ENCODE data around the gene TRPM6.
A peak's percentile ranks its signal among the peaks of the same experiment; 100 is the strongest.

TRPM6 gene

GRCh38 chr9:74821636-74822035 is 66.1 kb downstream of the TRPM6 start:
- Mint-ChIP-seq H3K4me3 (no peak overlapping the region), H3K4me1 (ENCODE audit: low read depth) (no peaks in the 10 kb centered on the region), H3K9me3 (no peaks in the 10 kb centered on the region), H3K27ac (no peak overlapping the region), H3K36me3 (ENCODE audit: low read depth) (no peaks in the 10 kb centered on the region), H3K27me3 (peaks cover 11% of the 10 kb centered on the region)
- no peak for DNase-seq

DNA sequence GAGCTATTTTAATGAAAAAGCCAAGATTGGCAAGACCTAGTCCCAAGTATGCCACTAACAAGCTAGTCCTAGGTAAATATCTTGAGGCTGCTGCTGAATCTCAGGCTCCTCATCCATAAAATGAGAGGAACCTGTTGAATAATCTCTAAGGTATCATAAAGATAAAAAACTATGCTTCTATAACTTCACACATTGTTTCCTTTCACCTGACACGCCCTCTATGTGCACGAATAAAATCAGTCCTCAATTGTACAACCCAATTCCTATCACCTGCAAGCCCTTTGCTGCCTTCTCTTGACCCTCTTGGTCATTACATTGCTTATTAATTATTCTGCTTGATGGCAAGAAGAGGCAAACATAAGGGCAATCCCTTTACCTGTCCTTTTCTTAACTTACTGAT is 69.9 kb downstream of the TRPM6 start:
- no peaks in the 10 kb centered on the region for H3K4me1 Mint-ChIP-seq (ENCODE audit: low read depth)
- H3K27ac Mint-ChIP-seq = no peak overlapping the region
- no peaks in the 10 kb centered on the region for H3K9me3 Mint-ChIP-seq
- H3K4me3 Mint-ChIP-seq = no peak overlapping the region
- H3K36me3 Mint-ChIP-seq (ENCODE audit: low read depth) = no peaks in the 10 kb centered on the region
- peaks cover 21% of the 10 kb centered on the region for H3K27me3 Mint-ChIP-seq
- DNase-seq = no peak

- H3K27me3 Mint-ChIP-seq = peaks cover 21% of the 10 kb centered on the region
- no peak overlapping the region for H3K4me3 Mint-ChIP-seq
- H3K4me1 Mint-ChIP-seq (ENCODE audit: low read depth) = no peaks in the 10 kb centered on the region
- no peaks in the 10 kb centered on the region for H3K36me3 Mint-ChIP-seq (ENCODE audit: low read depth)
- no peak for DNase-seq
- no peaks in the 10 kb centered on the region for H3K9me3 Mint-ChIP-seq
- H3K27ac Mint-ChIP-seq = no peak overlapping the region
Observed at GRCh38 chr9:74817281-74817810, 70.4 kb downstream of the TRPM6 start.

- DNase-seq = no peak
- Mint-ChIP-seq H3K27ac (no peak overlapping the region), H3K4me3 (no peak overlapping the region), H3K9me3 (no peaks in the 10 kb centered on the region), H3K36me3 (ENCODE audit: low read depth) (no peaks in the 10 kb centered on the region), H3K4me1 (ENCODE audit: low read depth) (no peaks in the 10 kb centered on the region), H3K27me3 (peaks cover 22% of the 10 kb centered on the region)
Observed at GRCh38 chr9:74810200-74810599, 77.5 kb downstream of the TRPM6 start.

DNA sequence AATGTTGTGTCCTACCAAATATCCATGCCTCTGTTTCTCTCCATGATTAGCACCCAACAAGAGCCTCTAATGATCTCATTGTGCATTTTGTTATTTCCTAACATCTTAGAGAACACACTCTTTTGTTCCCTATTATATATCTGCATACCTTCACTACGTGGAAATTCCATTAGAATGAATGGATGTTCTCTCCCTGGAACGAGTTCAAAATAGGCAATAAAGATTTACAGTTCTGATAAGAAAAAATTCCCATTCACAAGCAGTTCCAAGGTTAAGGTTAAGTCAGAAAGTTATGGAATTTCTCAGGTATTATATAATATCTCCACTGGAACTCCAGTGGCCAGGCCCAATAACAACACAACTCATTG is 83.7 kb downstream of the TRPM6 start:
- H3K4me1 Mint-ChIP-seq (ENCODE audit: low read depth) = no peaks in the 10 kb centered on the region
- H3K9me3 Mint-ChIP-seq = no peaks in the 10 kb centered on the region
- no peak overlapping the region for H3K27ac Mint-ChIP-seq
- H3K4me3 Mint-ChIP-seq = no peak overlapping the region
- H3K27me3 Mint-ChIP-seq = peaks cover 28% of the 10 kb centered on the region
- no peaks in the 10 kb centered on the region for H3K36me3 Mint-ChIP-seq (ENCODE audit: low read depth)
- DNase-seq = no peak

DNA sequence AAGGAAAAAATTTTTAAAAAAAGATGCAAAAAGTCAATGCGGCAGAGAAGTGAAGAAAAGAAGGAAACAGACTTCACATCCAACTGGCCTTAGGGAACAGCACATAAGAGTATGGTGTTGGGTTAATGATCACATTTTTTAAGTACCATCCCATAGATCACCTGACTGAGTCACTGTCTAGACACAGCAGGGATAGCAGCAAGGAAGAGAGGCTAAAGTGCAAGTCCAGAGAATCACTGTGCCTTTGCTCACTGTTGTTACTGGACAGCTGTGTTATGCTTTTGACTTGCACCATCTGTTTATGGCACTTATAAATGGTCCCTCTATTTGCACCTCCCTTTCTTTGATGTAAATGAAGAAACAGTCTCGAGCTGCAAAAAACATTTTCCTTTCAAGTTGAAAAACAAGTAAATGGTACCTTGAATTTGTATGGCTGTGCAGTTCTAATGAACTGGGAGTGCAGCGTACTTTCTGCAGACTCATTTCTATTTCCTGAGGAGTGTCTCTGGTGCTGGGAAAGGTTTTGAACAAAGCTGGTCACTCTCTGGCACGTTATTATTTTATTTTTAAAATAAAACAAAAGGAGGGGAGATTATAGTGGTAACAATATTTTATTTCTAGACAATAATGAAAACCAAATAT is 84.2 kb downstream of the TRPM6 start:
- Mint-ChIP-seq H3K4me1 (ENCODE audit: low read depth) (no peaks in the 10 kb centered on the region), H3K9me3 (no peaks in the 10 kb centered on the region), H3K4me3 (no peak overlapping the region), H3K36me3 (ENCODE audit: low read depth) (no peaks in the 10 kb centered on the region), H3K27me3 (peaks cover 28% of the 10 kb centered on the region), H3K27ac (no peak overlapping the region)
- no peak for DNase-seq

DNA sequence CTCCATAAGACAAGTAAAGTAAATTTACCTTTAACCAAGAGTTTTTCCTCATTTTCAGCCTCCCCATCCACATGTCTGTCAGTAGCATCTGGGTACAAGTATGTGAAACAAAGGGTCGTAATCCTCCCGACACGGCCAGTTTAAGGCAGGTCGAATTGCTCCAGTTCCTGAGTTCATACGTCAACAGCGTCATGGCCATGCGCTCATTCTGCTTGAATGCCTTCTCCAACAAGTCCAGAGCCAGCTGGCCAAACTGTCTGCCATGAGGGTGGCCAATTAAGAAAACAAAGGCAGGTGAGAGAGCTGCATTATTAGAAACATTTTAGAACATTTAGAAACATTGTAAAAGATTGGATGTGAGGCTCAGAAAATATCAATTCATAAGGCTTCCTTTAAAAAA is 87.5 kb downstream of the TRPM6 start:
- DNase-seq = no peak
- peaks cover 16% of the 10 kb centered on the region for H3K27me3 Mint-ChIP-seq
- H3K36me3 Mint-ChIP-seq (ENCODE audit: low read depth) = no peaks in the 10 kb centered on the region
- no peaks in the 10 kb centered on the region for H3K4me1 Mint-ChIP-seq (ENCODE audit: low read depth)
- H3K4me3 Mint-ChIP-seq = no peak overlapping the region
- H3K9me3 Mint-ChIP-seq = no peaks in the 10 kb centered on the region
- H3K27ac Mint-ChIP-seq = no peak overlapping the region

- no peaks in the 10 kb centered on the region for H3K9me3 Mint-ChIP-seq
- no peak overlapping the region for H3K27ac Mint-ChIP-seq
- DNase-seq = no peak
- H3K36me3 Mint-ChIP-seq (ENCODE audit: low read depth) = no peaks in the 10 kb centered on the region
- no peaks in the 10 kb centered on the region for H3K4me1 Mint-ChIP-seq (ENCODE audit: low read depth)
- H3K27me3 Mint-ChIP-seq = peaks cover 9% of the 10 kb centered on the region
- H3K4me3 Mint-ChIP-seq = no peak overlapping the region
Observed at GRCh38 chr9:74795803-74796202, 91.9 kb downstream of the TRPM6 start.

DNA sequence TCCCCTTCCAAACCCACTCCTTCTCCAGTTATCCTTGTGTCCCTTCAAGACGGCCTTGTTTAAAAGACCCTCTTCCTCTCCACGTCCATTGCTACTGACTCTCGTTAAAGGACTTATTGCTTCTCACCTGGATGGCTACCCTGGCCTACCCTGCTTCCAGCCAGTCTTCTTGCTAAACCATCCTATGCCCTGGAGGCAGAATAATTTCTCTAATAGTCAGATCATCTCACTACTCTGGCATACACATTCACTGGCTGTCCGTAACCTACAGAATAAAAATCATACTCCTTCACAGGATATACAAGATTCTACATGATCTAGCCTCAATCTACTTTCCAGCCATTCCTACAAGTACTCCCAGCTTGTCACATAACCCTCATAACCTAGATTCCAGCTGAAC is 92.6 kb downstream of the TRPM6 start:
- Mint-ChIP-seq H3K4me3 (no peak overlapping the region), H3K36me3 (ENCODE audit: low read depth) (no peaks in the 10 kb centered on the region), H3K27ac (no peak overlapping the region), H3K9me3 (no peaks in the 10 kb centered on the region), H3K4me1 (ENCODE audit: low read depth) (no peaks in the 10 kb centered on the region), H3K27me3 (peaks cover 5% of the 10 kb centered on the region)
- no peak for DNase-seq

DNA sequence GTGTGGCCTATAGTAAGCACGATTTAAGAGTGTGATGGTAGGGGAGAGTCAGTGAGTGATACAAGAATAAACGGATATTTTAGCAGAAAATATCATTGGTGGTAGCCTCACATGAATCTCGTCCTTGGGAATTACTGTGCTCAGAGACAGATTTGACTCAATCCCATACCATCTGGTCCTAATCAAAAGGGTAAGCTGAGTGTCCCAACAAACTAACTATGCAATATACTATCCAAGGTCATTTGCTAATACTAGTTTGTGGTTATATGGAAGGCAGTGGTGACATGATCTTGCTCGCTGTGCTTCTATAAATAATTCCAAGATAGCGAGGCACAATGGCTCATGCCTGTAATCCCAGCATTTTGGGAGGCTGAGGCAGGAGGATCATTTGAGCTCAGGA is 103.2 kb downstream of the TRPM6 start:
- Mint-ChIP-seq H3K4me1 (ENCODE audit: low read depth) (no peaks in the 10 kb centered on the region), H3K27me3 (peaks cover 4% of the 10 kb centered on the region), H3K27ac (no peak overlapping the region), H3K4me3 (no peak overlapping the region), H3K36me3 (ENCODE audit: low read depth) (no peaks in the 10 kb centered on the region), H3K9me3 (no peaks in the 10 kb centered on the region)
- no peak for DNase-seq

- H3K27ac Mint-ChIP-seq = no peak overlapping the region
- no peaks in the 10 kb centered on the region for H3K36me3 Mint-ChIP-seq (ENCODE audit: low read depth)
- no peaks in the 10 kb centered on the region for H3K9me3 Mint-ChIP-seq
- peaks cover 5% of the 10 kb centered on the region for H3K27me3 Mint-ChIP-seq
- no peak overlapping the region for H3K4me3 Mint-ChIP-seq
- DNase-seq = no peak
- no peaks in the 10 kb centered on the region for H3K4me1 Mint-ChIP-seq (ENCODE audit: low read depth)
Observed at GRCh38 chr9:74783408-74783807, 104.3 kb downstream of the TRPM6 start.

DNA sequence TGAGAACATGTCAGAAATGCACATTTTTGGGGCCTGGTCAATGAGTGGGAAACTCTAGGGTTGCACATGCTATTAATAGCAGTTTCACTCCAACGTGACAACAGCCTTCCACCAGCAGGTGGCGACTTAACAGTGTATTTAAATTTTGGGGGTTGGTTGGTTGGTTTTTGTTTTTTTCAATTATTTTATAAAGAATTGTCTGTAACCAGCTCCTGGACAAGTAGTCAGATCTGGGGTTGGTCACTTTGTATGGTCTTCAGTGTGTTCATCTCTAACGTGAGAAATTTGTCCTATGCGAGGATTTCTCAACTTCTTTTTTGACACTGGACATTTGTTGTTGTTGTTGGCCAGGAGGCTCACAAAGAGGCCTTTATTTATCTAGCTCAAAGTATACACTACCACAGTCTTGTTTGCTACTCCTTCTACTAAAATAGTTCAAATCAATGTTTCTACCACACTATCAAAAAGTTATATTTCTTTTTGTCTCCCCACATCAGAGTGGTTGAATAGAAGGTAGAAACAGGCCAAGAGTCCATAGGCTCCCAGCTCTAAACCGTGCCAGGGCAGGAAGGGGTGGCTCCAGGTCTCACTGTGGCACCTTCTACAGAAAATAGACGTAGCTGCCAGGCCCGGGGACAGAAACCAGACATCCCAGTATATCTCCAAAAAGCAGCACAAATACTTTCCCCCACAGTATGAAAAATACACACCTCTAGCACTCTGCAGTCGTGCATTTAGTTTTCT is 110.4 kb downstream of the TRPM6 start:
- Mint-ChIP-seq H3K4me1 (ENCODE audit: low read depth) (peaks cover 5% of the 10 kb centered on the region), H3K27ac (no peak overlapping the region), H3K36me3 (ENCODE audit: low read depth) (no peaks in the 10 kb centered on the region), H3K9me3 (no peaks in the 10 kb centered on the region), H3K27me3 (peaks cover 7% of the 10 kb centered on the region), H3K4me3 (no peak overlapping the region)
- DNase-seq = peak; percentile 69

DNA sequence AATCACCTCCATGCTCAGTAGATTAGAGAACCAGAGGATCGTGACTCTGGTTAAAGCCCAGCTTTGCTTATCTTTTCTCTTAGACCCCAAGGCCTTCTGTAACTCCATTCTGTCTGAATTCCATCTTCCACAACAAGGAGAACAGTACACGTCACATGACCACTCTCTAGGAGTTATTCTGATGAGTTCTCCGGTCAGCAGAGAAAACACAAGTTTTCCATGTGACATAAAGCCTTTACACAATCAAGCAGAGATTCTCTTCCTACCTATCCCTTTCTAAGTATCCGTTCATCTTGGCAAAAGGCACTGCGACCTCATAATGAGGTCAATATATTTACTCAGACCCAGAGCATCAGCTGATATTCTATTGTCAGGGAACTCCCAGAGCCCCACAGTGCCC is 112.3 kb downstream of the TRPM6 start:
- Mint-ChIP-seq H3K27me3 (peaks cover 16% of the 10 kb centered on the region), H3K4me3 (no peak overlapping the region), H3K36me3 (ENCODE audit: low read depth) (no peaks in the 10 kb centered on the region), H3K27ac (no peak overlapping the region), H3K4me1 (ENCODE audit: low read depth) (peaks cover 21% of the 10 kb centered on the region), H3K9me3 (no peaks in the 10 kb centered on the region)
- DNase-seq = no peak

GRCh38 chr9:74773886-74774479 is 113.7 kb downstream of the TRPM6 start:
- DNase-seq = peak; percentile 71
- H3K9me3 Mint-ChIP-seq = no peaks in the 10 kb centered on the region
- no peak overlapping the region for H3K27ac Mint-ChIP-seq
- H3K36me3 Mint-ChIP-seq (ENCODE audit: low read depth) = no peaks in the 10 kb centered on the region
- no peak overlapping the region for H3K4me3 Mint-ChIP-seq
- peaks cover 24% of the 10 kb centered on the region for H3K4me1 Mint-ChIP-seq (ENCODE audit: low read depth)
- H3K27me3 Mint-ChIP-seq = peaks cover 20% of the 10 kb centered on the region

- peaks cover 27% of the 10 kb centered on the region for H3K4me1 Mint-ChIP-seq (ENCODE audit: low read depth)
- no peaks in the 10 kb centered on the region for H3K9me3 Mint-ChIP-seq
- H3K4me3 Mint-ChIP-seq = peak overlapping the region; percentile 31
- DNase-seq = no peak
- no peaks in the 10 kb centered on the region for H3K36me3 Mint-ChIP-seq (ENCODE audit: low read depth)
- peak overlapping the region; percentile 92 for H3K27ac Mint-ChIP-seq
- H3K27me3 Mint-ChIP-seq = peaks cover 31% of the 10 kb centered on the region
Observed at GRCh38 chr9:74772121-74772520, 115.6 kb downstream of the TRPM6 start.

All from activated T-cell treated with anti-CD3 and anti-CD28 coated beads, Interleukin-2, amount 50 U/mL, for 24 hours (primary cell).